H9 (cell line): ENCODE data around the gene DCN. TPM values are rescaled to one million over a fixed set of nuclear protein-coding genes. Genes with fewer than 3 reads are reported as not detected.

Experiments used
- DNase-seq: peaks from one replicate; pipeline ENCODE4 v3.0.0-alpha.2; 2017
- H2AFZ ChIP-seq: one replicate; pipeline ENCODE4 v1.6.1; 2013; ENCODE audit warnings: mild to moderate bottlenecking, low read length, control low read depth, moderate library complexity
- H2AK5ac ChIP-seq: 2 replicates; pipeline ENCODE4 v1.6.1; 2013; ENCODE audit warnings: low read length, control low read depth, mixed read lengths; ENCODE audit not compliant: insufficient read length
- H2BK120ac ChIP-seq: one replicate; pipeline ENCODE4 v1.6.1; 2013; ENCODE audit warnings: low read depth, mild to moderate bottlenecking, low read length, control low read depth, inconsistent platforms; ENCODE audit not compliant: poor library complexity, severe bottlenecking
- H2BK12ac ChIP-seq: 2 replicates; pipeline ENCODE4 v1.6.1; 2013; ENCODE audit warnings: low read length, control low read depth, mixed read lengths, low read depth; ENCODE audit not compliant: insufficient read length
- H2BK15ac ChIP-seq: 2 replicates; pipeline ENCODE4 v1.6.1; 2013; ENCODE audit warnings: low read depth, low read length, control low read depth
- H2BK20ac ChIP-seq: one replicate; pipeline ENCODE4 v1.6.1; 2013; ENCODE audit warnings: low read depth, mild to moderate bottlenecking, low read length, control low read depth, inconsistent platforms; ENCODE audit not compliant: poor library complexity, severe bottlenecking
- H2BK5ac ChIP-seq: 2 replicates; pipeline ENCODE4 v1.6.1; 2013; ENCODE audit warnings: low read length, control low read depth, mixed read lengths; ENCODE audit not compliant: insufficient read length
- H3K14ac ChIP-seq: 2 replicates; pipeline ENCODE4 v1.6.1; 2013; ENCODE audit warnings: low read length, control low read depth; ENCODE audit not compliant: insufficient read depth
- H3K18ac ChIP-seq: 2 replicates; pipeline ENCODE4 v1.6.1; 2013; ENCODE audit warnings: low read depth, mild to moderate bottlenecking, mixed read lengths, low read length, control low read depth; ENCODE audit not compliant: insufficient read length
- H3K23ac ChIP-seq: 2 replicates; pipeline ENCODE4 v1.6.1; 2013; ENCODE audit warnings: low read length, control low read depth, mixed read lengths, low read depth; ENCODE audit not compliant: insufficient read length
- H3K23me2 ChIP-seq: 2 replicates; pipeline ENCODE4 v1.6.1; 2013; ENCODE audit warnings: low read depth, mild to moderate bottlenecking, mixed read lengths, low read length, control low read depth; ENCODE audit not compliant: insufficient read length, poor library complexity, severe bottlenecking
- H3K27ac ChIP-seq: 2 replicates; pipeline ENCODE4 v1.5.1; 2013; ENCODE audit warnings: low read length, control low read depth, mixed read lengths, low read depth; ENCODE audit not compliant: insufficient read length
- H3K27me3 ChIP-seq: 2 replicates; pipeline ENCODE4 v1.6.1; 2013; ENCODE audit warnings: low read length, control low read depth, inconsistent platforms; ENCODE audit not compliant: insufficient read depth
- H3K4ac ChIP-seq: 2 replicates; pipeline ENCODE4 v1.6.1; 2013; ENCODE audit warnings: low read depth, mild to moderate bottlenecking, control low read depth, inconsistent platforms, low read length, moderate library complexity
- H3K4me1 ChIP-seq: 2 replicates; pipeline ENCODE4 v1.6.1; 2013; ENCODE audit warnings: low read length, control low read depth, inconsistent platforms; ENCODE audit not compliant: insufficient read depth
- H3K4me2 ChIP-seq: 2 replicates; pipeline ENCODE4 v1.6.1; 2013; ENCODE audit warnings: low read length, control low read depth, mixed read lengths; ENCODE audit not compliant: insufficient read length, insufficient read depth
- H3K56ac ChIP-seq: 2 replicates; pipeline ENCODE4 v1.6.1; 2013; ENCODE audit warnings: low read depth, mild to moderate bottlenecking, mixed read lengths, low read length, control low read depth; ENCODE audit not compliant: insufficient read length
- H3K79me1 ChIP-seq: 2 replicates; pipeline ENCODE4 v1.6.1; 2013; ENCODE audit warnings: low read depth, mild to moderate bottlenecking, moderate library complexity, low read length, control low read depth, inconsistent platforms; ENCODE audit not compliant: insufficient read depth, poor library complexity, severe bottlenecking
- H3K79me2 ChIP-seq: 2 replicates; pipeline ENCODE4 v1.6.1; 2013; ENCODE audit warnings: low read length, control low read depth, inconsistent platforms; ENCODE audit not compliant: insufficient read depth
- H3K9ac ChIP-seq: 2 replicates; pipeline ENCODE4 v1.6.1; 2013; ENCODE audit warnings: low read length, control low read depth, mixed read lengths; ENCODE audit not compliant: insufficient read length; ENCODE audit errors: extremely low read depth
- H3K9me3 ChIP-seq: one replicate; pipeline ENCODE4 v1.6.1; 2013; ENCODE audit warnings: low read depth, low read length, inconsistent platforms; ENCODE audit not compliant: control insufficient read depth
- H3T11ph ChIP-seq: one replicate; pipeline ENCODE4 v1.6.1; 2013; ENCODE audit warnings: mild to moderate bottlenecking, low read length, control low read depth, inconsistent platforms
- H4K20me1 ChIP-seq: one replicate; pipeline ENCODE4 v1.6.1; 2013; ENCODE audit not compliant: control insufficient read depth, insufficient read length, insufficient read depth
- H4K5ac ChIP-seq: 2 replicates; pipeline ENCODE4 v1.6.1; 2013; ENCODE audit warnings: low read depth, mild to moderate bottlenecking, mixed read lengths, low read length, control low read depth; ENCODE audit not compliant: insufficient read length
- H4K8ac ChIP-seq: replicated peaks from 2 replicates; pipeline ENCODE4 v1.6.1; 2013; ENCODE audit warnings: low read length, control low read depth, mixed read lengths, low read depth; ENCODE audit not compliant: insufficient read length
- H4K91ac ChIP-seq: 2 replicates; pipeline ENCODE4 v1.6.1; 2013; ENCODE audit warnings: low read depth, mild to moderate bottlenecking, moderate library complexity, mixed read lengths, low read length, control low read depth; ENCODE audit not compliant: insufficient read length
- H3K27ac Mint-ChIP-seq, 3 experiments: 2 replicates in 2 of 3; 3 replicates in 1 of 3; pipeline ENCODE4 v1.8.0; 2020 to 2021; ENCODE audit warnings: mixed read lengths in 3 of 3, mild to moderate bottlenecking in 1 of 3, moderate library complexity in 1 of 3
- H3K27me3 Mint-ChIP-seq: 2 replicates; pipeline ENCODE4 v1.8.0; 2021; ENCODE audit warnings: low read depth, mild to moderate bottlenecking, moderate library complexity, mixed read lengths
- H3K36me3 Mint-ChIP-seq, 3 experiments: 2 replicates in 2 of 3; 3 replicates in 1 of 3; pipeline ENCODE4 v1.8.0; 2020 to 2021; ENCODE audit warnings: low read depth in 3 of 3, mixed read lengths in 3 of 3; ENCODE audit not compliant: insufficient read depth in 1 of 3
- H3K4me1 Mint-ChIP-seq, 2 experiments: 2 replicates each; pipeline ENCODE4 v1.8.0; 2020; ENCODE audit warnings: mixed read lengths in 2 of 2
- H3K4me3 Mint-ChIP-seq, 2 experiments: 2 replicates in 1 of 2; 3 replicates in 1 of 2; pipeline ENCODE4 v1.8.0; 2020 to 2021; ENCODE audit warnings: mild to moderate bottlenecking in 2 of 2, mixed read lengths in 2 of 2, moderate library complexity in 1 of 2
- H3K9me3 Mint-ChIP-seq, 2 experiments: 2 replicates in 1 of 2; 3 replicates in 1 of 2; pipeline ENCODE4 v1.8.0; 2020; ENCODE audit warnings: mild to moderate bottlenecking in 2 of 2, mixed read lengths in 2 of 2, moderate library complexity in 1 of 2
- CTCF ChIP-seq: fragments of 200-600 bp; sonication (generic); conservative IDR thresholded peaks from 3 replicates; pipeline ENCODE4 v1.8.0; 2021; ENCODE audit warnings: antibody characterized with exemption, mild to moderate bottlenecking
- WGBS: extraction: QIAGEN DNeasy Blood & Tissue Kit; methylation state at CpG from one replicate; pipeline ENCODE4 v1.1.7; 2013; ENCODE audit warnings: missing lambda C conversion rate, low lambda C conversion rate, mixed read lengths; ENCODE audit not compliant: insufficient read length; ENCODE audit errors: extremely low coverage; 5-methylcytosine and 5-hydroxymethylcytosine counted together
- total RNA-seq: library from RNA; stranded (reverse); gene quantifications from 2 replicates; pipeline ENCODE4 v1.2.1, GENCODE V29; 2021

Gene DCN
- total RNA-seq, 1 experiment from 2014 or later: not detected

GRCh38 chr12:91177381-91177780, 5.2 kb downstream of the DCN start:
- Histone ChIP-seq H2AFZ (no peak overlapping the region), H3K56ac (no peak overlapping the region), H3K4me2 (no peak overlapping the region), H3K4ac (no peak overlapping the region), H2BK120ac (no peak overlapping the region), H3K18ac (no peak overlapping the region), H3K4me1 (no peaks in the 10 kb centered on the region), H3K27ac (no peak overlapping the region), H3K27me3 (no peaks in the 10 kb centered on the region), H4K20me1 (no peaks in the 10 kb centered on the region), H4K5ac (no peak overlapping the region), H3K9ac (no peak overlapping the region), H2BK20ac (no peak overlapping the region), H3K23me2 (no peaks in the 10 kb centered on the region), H2AK5ac (no peak overlapping the region), H4K91ac (no peak overlapping the region), H2BK15ac (no peak overlapping the region), H3K79me2 (no peaks in the 10 kb centered on the region), H3K23ac (no peak overlapping the region), H2BK5ac (no peak overlapping the region), H2BK12ac (no peak overlapping the region), H3K9me3 (no peaks in the 10 kb centered on the region), H3T11ph (no peak overlapping the region), H3K79me1 (no peaks in the 10 kb centered on the region), H4K8ac (no peak overlapping the region), H3K14ac (no peak overlapping the region)
- whole genome bisulfite sequencing: no CpG with 5 or more reads among the region's 1 CpG
- Mint-ChIP-seq H3K9me3 (no peaks in the 10 kb centered on the region), H3K27me3 (no peaks in the 10 kb centered on the region; the same call in 1 of the 2 replicates), H3K4me1 (peaks cover 3 to 6% of the 10 kb centered on the region in 2 experiments; a peak in 3 of 4 replicates), H3K27ac (no peak overlapping the region), H3K36me3 (no peaks in the 10 kb centered on the region), H3K4me3 (no peak overlapping the region)
- TF ChIP-seq CTCF: no peak
- no peak for DNase-seq
